Colonic mucosa (tissue), 4 donors: Measurements from ENCODE around the gene NOSTRIN. TPM values are rescaled to one million over a fixed set of nuclear protein-coding genes. Genes with fewer than 3 reads are reported as not detected.

Experiments
- DNase-seq: peaks from one replicate; pipeline ENCODE4 v3.0.0-alpha.2; 2020
- H3K27ac ChIP-seq: fragments of 200-600 bp; one replicate; pipeline ENCODE4 v1.8.0; 2021
- H3K27me3 ChIP-seq: fragments of 200-600 bp; one replicate; pipeline ENCODE4 v1.8.0; 2021
- H3K36me3 ChIP-seq: fragments of 200-600 bp; one replicate; pipeline ENCODE4 v1.8.0; 2021
- H3K4me1 ChIP-seq: fragments of 200-600 bp; one replicate; pipeline ENCODE4 v1.8.0; 2021; ENCODE audit warnings: mild to moderate bottlenecking
- H3K4me3 ChIP-seq: fragments of 200-600 bp; one replicate; pipeline ENCODE4 v1.8.0; 2021
- H3K9ac ChIP-seq, 2 donors: one replicate each; pipeline ENCODE4 v1.7.0; 2013; ENCODE audit warnings: control low read depth in 2 of 2, low read depth in 2 of 2, low read length in 2 of 2
- H3K9me3 ChIP-seq: fragments of 200-600 bp; one replicate; pipeline ENCODE4 v1.8.0; 2021
- intact Hi-C: fragments of 100-400 bp; cut with DNase I; formaldehyde crosslinking; loops from one replicate; pipeline ENCODE4 v1.14.1; 2022
- total RNA-seq, 2 donors: library from RNA; stranded (reverse); fragmentation: NEBNext Ultra II Directional in 1 of 2; extraction: Animal tissue kit (Norgen Biotek cat#: 25700) in 1 of 2; gene quantifications; one replicate each; pipeline ENCODE4 v1.2.1, GENCODE V29; 2021
- TF ChIP-seq, protein P1 (sequence below): fragments of 200-600 bp; IDR thresholded peaks from one replicate; pipeline ENCODE4 v1.8.0; 2022; ENCODE audit warnings: antibody characterized with exemption, mild to moderate bottlenecking
- donor health status: healthy.
- donor health status: DM: no; HTN: no; CAD: no.
- donor health status: DM: no; HTN: no; CAD: no.

NOSTRIN gene
- total RNA-seq, 2 donors from 2014 or later = 29.0 to 37.2 TPM

GRCh38 chr2:168773128-168773527, 29.3 kb upstream of the NOSTRIN start:
- no peaks in the 10 kb centered on the region for H3K9me3 ChIP-seq
- TF ChIP-seq, protein P1, sequence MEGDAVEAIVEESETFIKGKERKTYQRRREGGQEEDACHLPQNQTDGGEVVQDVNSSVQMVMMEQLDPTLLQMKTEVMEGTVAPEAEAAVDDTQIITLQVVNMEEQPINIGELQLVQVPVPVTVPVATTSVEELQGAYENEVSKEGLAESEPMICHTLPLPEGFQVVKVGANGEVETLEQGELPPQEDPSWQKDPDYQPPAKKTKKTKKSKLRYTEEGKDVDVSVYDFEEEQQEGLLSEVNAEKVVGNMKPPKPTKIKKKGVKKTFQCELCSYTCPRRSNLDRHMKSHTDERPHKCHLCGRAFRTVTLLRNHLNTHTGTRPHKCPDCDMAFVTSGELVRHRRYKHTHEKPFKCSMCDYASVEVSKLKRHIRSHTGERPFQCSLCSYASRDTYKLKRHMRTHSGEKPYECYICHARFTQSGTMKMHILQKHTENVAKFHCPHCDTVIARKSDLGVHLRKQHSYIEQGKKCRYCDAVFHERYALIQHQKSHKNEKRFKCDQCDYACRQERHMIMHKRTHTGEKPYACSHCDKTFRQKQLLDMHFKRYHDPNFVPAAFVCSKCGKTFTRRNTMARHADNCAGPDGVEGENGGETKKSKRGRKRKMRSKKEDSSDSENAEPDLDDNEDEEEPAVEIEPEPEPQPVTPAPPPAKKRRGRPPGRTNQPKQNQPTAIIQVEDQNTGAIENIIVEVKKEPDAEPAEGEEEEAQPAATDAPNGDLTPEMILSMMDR = no peak
- no peaks in the 10 kb centered on the region for H3K27me3 ChIP-seq
- no peaks in the 10 kb centered on the region for H3K36me3 ChIP-seq
- no peak for DNase-seq
- intact Hi-C loops = loop anchor here (5.0 to 10.0 kb wide), 2 partner anchors 52 to 79 kb away; no protein-coding TSS in a partner anchor
- H3K4me3 ChIP-seq = no peak overlapping the region
- H3K4me1 ChIP-seq = no peaks in the 10 kb centered on the region
- H3K9ac ChIP-seq = no peak overlapping the region
- no peak overlapping the region for H3K27ac ChIP-seq

DNA sequence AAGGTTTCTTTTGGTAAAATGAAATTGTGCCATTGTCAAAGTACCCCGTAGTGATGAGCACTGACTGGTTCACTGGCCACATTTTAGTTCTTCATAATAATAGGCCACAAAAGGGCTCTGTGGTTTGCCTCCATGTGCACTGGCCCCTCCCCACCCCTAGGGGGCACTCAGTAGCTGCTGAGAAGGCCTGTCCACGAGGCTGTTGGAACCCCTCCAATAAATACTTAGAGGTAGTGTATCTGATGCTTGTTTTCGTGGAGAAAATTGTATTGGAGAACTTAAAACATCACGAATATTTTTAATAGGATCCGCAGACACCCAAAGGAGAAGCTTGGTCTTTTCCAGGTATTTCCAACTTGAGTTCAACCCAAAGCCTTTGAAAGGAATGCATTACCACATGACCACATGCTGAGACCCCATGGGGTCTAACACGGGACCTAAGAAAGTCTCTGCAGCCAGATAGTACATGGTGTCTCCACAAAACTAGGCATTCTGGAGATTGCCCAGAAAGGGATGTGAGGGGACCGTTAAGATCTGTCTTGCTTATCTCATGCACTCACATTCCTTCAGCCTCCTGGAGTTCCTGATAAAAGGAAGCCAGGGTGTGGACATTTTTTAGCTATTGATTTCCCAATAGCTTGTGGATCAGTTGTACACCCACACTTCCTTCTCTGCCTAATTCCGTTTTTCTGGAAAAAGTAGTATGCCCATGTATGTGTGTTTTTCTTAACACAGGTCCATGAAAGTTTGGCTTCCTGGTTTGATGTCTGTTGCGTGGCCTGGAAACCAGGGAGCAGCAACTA, 28.5 kb upstream of the NOSTRIN start:
- H3K4me1 ChIP-seq = no peaks in the 10 kb centered on the region
- intact Hi-C loops = loop anchor here (2.0 to 10.0 kb wide), 3 partner anchors 51 to 147 kb away; no protein-coding TSS in a partner anchor
- no peak overlapping the region for H3K9ac ChIP-seq
- no peak overlapping the region for H3K4me3 ChIP-seq
- H3K9me3 ChIP-seq = no peaks in the 10 kb centered on the region
- H3K36me3 ChIP-seq = no peaks in the 10 kb centered on the region
- DNase-seq = peak; percentile 76
- TF ChIP-seq, protein P1 = peak; percentile 77
- H3K27me3 ChIP-seq = no peaks in the 10 kb centered on the region
- no peak overlapping the region for H3K27ac ChIP-seq

DNA sequence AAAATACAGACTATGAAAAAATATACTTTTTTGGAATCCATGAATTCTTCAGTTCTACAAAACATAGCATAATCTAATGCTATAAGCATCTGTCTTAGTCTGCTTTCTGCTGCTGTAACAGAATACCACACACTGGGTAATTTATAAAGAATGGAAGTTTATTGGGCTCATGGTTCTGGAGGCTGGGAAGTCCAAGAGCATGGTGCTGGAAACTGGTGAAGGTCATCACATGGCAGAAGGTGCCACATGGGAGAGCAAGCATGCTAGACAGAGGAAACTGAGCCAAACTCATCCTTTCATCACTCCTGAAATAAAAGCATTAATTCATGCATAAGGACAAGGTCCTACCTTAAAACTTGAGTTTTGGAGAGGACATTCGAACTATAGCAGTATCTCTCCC, 26.6 kb upstream of the NOSTRIN start:
- intact Hi-C loops = loop anchor here (2.0 to 10.0 kb wide), 2 partner anchors 49 to 145 kb away; no protein-coding TSS in a partner anchor
- TF ChIP-seq, protein P1 = no peak
- Histone ChIP-seq H3K36me3 (no peaks in the 10 kb centered on the region), H3K9me3 (no peaks in the 10 kb centered on the region), H3K27ac (no peak overlapping the region), H3K9ac (no peak overlapping the region), H3K4me3 (no peak overlapping the region), H3K27me3 (no peaks in the 10 kb centered on the region), H3K4me1 (no peaks in the 10 kb centered on the region)
- no peak for DNase-seq

- no peak for DNase-seq
- H3K4me3 ChIP-seq = no peak overlapping the region
- H3K27ac ChIP-seq = no peak overlapping the region
- no peaks in the 10 kb centered on the region for H3K9me3 ChIP-seq
- no peaks in the 10 kb centered on the region for H3K4me1 ChIP-seq
- intact Hi-C loops = no loop called here
- TF ChIP-seq, protein P1 = no peak
- no peak overlapping the region for H3K9ac ChIP-seq
- no peaks in the 10 kb centered on the region for H3K36me3 ChIP-seq
- no peaks in the 10 kb centered on the region for H3K27me3 ChIP-seq
Observed at GRCh38 chr2:168780669-168781071, 21.8 kb upstream of the NOSTRIN start.

- TF ChIP-seq, protein P1 = no peak
- intact Hi-C loops = no loop called here
- Histone ChIP-seq H3K4me3 (no peak overlapping the region), H3K27me3 (no peaks in the 10 kb centered on the region), H3K36me3 (no peaks in the 10 kb centered on the region), H3K9ac (no peak overlapping the region), H3K27ac (no peak overlapping the region), H3K9me3 (no peaks in the 10 kb centered on the region), H3K4me1 (no peaks in the 10 kb centered on the region)
- no peak for DNase-seq
Observed at GRCh38 chr2:168781191-168781817, 21.1 kb upstream of the NOSTRIN start.
